HG02852 (cell line): Measurements from ENCODE around the gene SIL1.

Experiments used
- ATAC-seq: cut with Tn5 transposase; IDR thresholded peaks from one replicate; pipeline ENCODE4 v1.9.1; 2021; ENCODE audit warnings: mild to moderate bottlenecking, moderate library complexity; ENCODE audit not compliant: unreplicated experiment

Gene SIL1

GRCh38 chr5:138964647-138965201 lies 233.4 kb downstream of the SIL1 start:
- ATAC-seq = no peak

GRCh38 chr5:138963763-138964371 lies 234.3 kb downstream of the SIL1 start:
- ATAC-seq = no peak

- ATAC-seq = no peak
Observed at GRCh38 chr5:138962614-138963370, 235.4 kb downstream of the SIL1 start.

- ATAC-seq = no peak
Observed at GRCh38 chr5:138961729-138962128, 236.4 kb downstream of the SIL1 start.

GRCh38 chr5:138961221-138961620 lies 236.9 kb downstream of the SIL1 start:
- ATAC-seq = no peak

GRCh38 chr5:138960145-138960692 lies 237.9 kb downstream of the SIL1 start:
- no peak for ATAC-seq

- ATAC-seq = no peak
Observed at GRCh38 chr5:138956801-138957200, 241.4 kb downstream of the SIL1 start.

GRCh38 chr5:138955671-138956295 lies 242.4 kb downstream of the SIL1 start:
- ATAC-seq = no peak

- ATAC-seq = no peak
Observed at GRCh38 chr5:138955013-138955660, 243.0 kb downstream of the SIL1 start.

- no peak for ATAC-seq
Observed at GRCh38 chr5:138954257-138955012, 243.7 kb downstream of the SIL1 start.

GRCh38 chr5:138953387-138954256 lies 244.5 kb downstream of the SIL1 start:
- no peak for ATAC-seq

- no peak for ATAC-seq
Observed at GRCh38 chr5:138952962-138953361, 245.2 kb downstream of the SIL1 start.

GRCh38 chr5:138951986-138952735 lies 246.0 kb downstream of the SIL1 start:
- ATAC-seq = no peak

GRCh38 chr5:138951091-138951985 lies 246.8 kb downstream of the SIL1 start:
- no peak for ATAC-seq

GRCh38 chr5:138950421-138951031 lies 247.6 kb downstream of the SIL1 start:
- ATAC-seq = no peak

- no peak for ATAC-seq
Observed at GRCh38 chr5:138949988-138950387, 248.2 kb downstream of the SIL1 start.

- ATAC-seq = no peak
Observed at GRCh38 chr5:138949223-138949574, 249.0 kb downstream of the SIL1 start.
